SK-N-MC (cell line): ENCODE results near the gene RHBG.

Experiments
- DNase-seq: peaks from one replicate; pipeline ENCODE4 v3.0.0-alpha.2; 2011; ENCODE audit warnings: low read depth, low spot score
- H3K27ac ChIP-seq: fragments of 200-600 bp; sonication (generic); 2 replicates; pipeline ENCODE4 v1.5.1; 2016; ENCODE audit warnings: mixed run types
- H3K36me3 ChIP-seq: fragments of 200-600 bp; sonication (generic); 2 replicates; pipeline ENCODE4 v1.6.1; 2017; ENCODE audit warnings: antibody characterized with exemption, low read length, mixed read lengths; ENCODE audit not compliant: insufficient read depth
- H3K4me3 ChIP-seq: fragments of 200-600 bp; sonication (generic); 2 replicates; pipeline ENCODE4 v1.5.1; 2016
- H3K9ac ChIP-seq: fragments of 200-600 bp; sonication (generic); 2 replicates; pipeline ENCODE4 v1.8.0; 2017; ENCODE audit warnings: mixed run types, mixed read lengths; ENCODE audit not compliant: insufficient read length
- H3K9me3 ChIP-seq: fragments of 200-600 bp; sonication (generic); 2 replicates; pipeline ENCODE4 v1.6.1; 2017; ENCODE audit warnings: low read depth, mild to moderate bottlenecking, antibody characterized with exemption, low read length, moderate library complexity, mixed read lengths
- EZH2 ChIP-seq: fragments of 200-600 bp; sonication (generic); IDR thresholded peaks from one replicate; pipeline ENCODE4 v1.6.1; 2017; ENCODE audit warnings: antibody characterized with exemption
- FOXP2 ChIP-seq: optimal IDR thresholded peaks from 2 replicates; pipeline ENCODE3; 2011; ENCODE audit warnings: mild to moderate bottlenecking, moderate library complexity; ENCODE audit not compliant: insufficient read depth; ENCODE audit errors: extremely low read length, control extremely low read depth
- POLR2AphosphoS5 ChIP-seq: IDR thresholded peaks from 2 replicates; pipeline ENCODE4 v1.6.1; 2012; ENCODE audit warnings: mild to moderate bottlenecking, low read depth, low read length, borderline replicate concordance

RHBG gene

GRCh38 chr1:156356875-156357534, 12.0 kb upstream of the RHBG start:
- no peak overlapping the region for H3K27ac ChIP-seq
- TF ChIP-seq FOXP2 (no peak), EZH2 (no peak), POLR2AphosphoS5 (no peak)
- no peaks in the 10 kb centered on the region for H3K36me3 ChIP-seq
- H3K4me3 ChIP-seq = peak overlapping the region; percentile 50
- no peak for DNase-seq
- no peak overlapping the region for H3K9ac ChIP-seq
- no peaks in the 10 kb centered on the region for H3K9me3 ChIP-seq

GRCh38 chr1:156357977-156358376, 11.0 kb upstream of the RHBG start:
- TF ChIP-seq FOXP2 (no peak), POLR2AphosphoS5 (no peak), EZH2 (no peak)
- H3K4me3 ChIP-seq = no peak overlapping the region
- H3K36me3 ChIP-seq = no peaks in the 10 kb centered on the region
- DNase-seq = no peak
- H3K9me3 ChIP-seq = no peaks in the 10 kb centered on the region
- H3K9ac ChIP-seq = no peak overlapping the region
- H3K27ac ChIP-seq = no peak overlapping the region

GRCh38 chr1:156358641-156359040, 10.4 kb upstream of the RHBG start:
- H3K9me3 ChIP-seq = no peaks in the 10 kb centered on the region
- H3K27ac ChIP-seq = no peak overlapping the region
- no peak overlapping the region for H3K4me3 ChIP-seq
- no peak overlapping the region for H3K9ac ChIP-seq
- DNase-seq = no peak
- H3K36me3 ChIP-seq = no peaks in the 10 kb centered on the region
- TF ChIP-seq POLR2AphosphoS5 = no peak
- no peak for TF ChIP-seq EZH2
- TF ChIP-seq FOXP2 = no peak

GRCh38 chr1:156359249-156359648, 9.8 kb upstream of the RHBG start:
- TF ChIP-seq FOXP2 = no peak
- TF ChIP-seq POLR2AphosphoS5 = no peak
- H3K36me3 ChIP-seq = no peaks in the 10 kb centered on the region
- no peak for DNase-seq
- H3K4me3 ChIP-seq = no peak overlapping the region
- no peaks in the 10 kb centered on the region for H3K9me3 ChIP-seq
- no peak overlapping the region for H3K9ac ChIP-seq
- no peak overlapping the region for H3K27ac ChIP-seq

- H3K36me3 ChIP-seq = no peaks in the 10 kb centered on the region
- no peak overlapping the region for H3K27ac ChIP-seq
- no peak overlapping the region for H3K9ac ChIP-seq
- TF ChIP-seq POLR2AphosphoS5 (no peak), EZH2 (no peak), FOXP2 (no peak)
- no peak for DNase-seq
- no peak overlapping the region for H3K4me3 ChIP-seq
- H3K9me3 ChIP-seq = no peaks in the 10 kb centered on the region
These were observed 9.0 kb upstream of the RHBG start for GRCh38 chr1:156359973-156360372.

- Histone ChIP-seq H3K4me3 (no peak overlapping the region), H3K36me3 (no peaks in the 10 kb centered on the region), H3K9ac (no peak overlapping the region), H3K27ac (no peak overlapping the region), H3K9me3 (no peaks in the 10 kb centered on the region)
- no peak for TF ChIP-seq POLR2AphosphoS5
- no peak for TF ChIP-seq EZH2
- no peak for TF ChIP-seq FOXP2
- no peak for DNase-seq
These were observed 8.5 kb upstream of the RHBG start for GRCh38 chr1:156360534-156360933.

- Histone ChIP-seq H3K9me3 (no peaks in the 10 kb centered on the region), H3K9ac (no peak overlapping the region), H3K4me3 (no peak overlapping the region), H3K36me3 (no peaks in the 10 kb centered on the region), H3K27ac (no peak overlapping the region)
- TF ChIP-seq EZH2 (no peak), FOXP2 (no peak), POLR2AphosphoS5 (no peak)
- no peak for DNase-seq
These were observed 3.3 kb upstream of the RHBG start for GRCh38 chr1:156365754-156366153.

- TF ChIP-seq FOXP2 (no peak), POLR2AphosphoS5 (no peak), EZH2 (no peak)
- DNase-seq = no peak
- no peak overlapping the region for H3K9ac ChIP-seq
- no peak overlapping the region for H3K27ac ChIP-seq
- no peaks in the 10 kb centered on the region for H3K36me3 ChIP-seq
- no peak overlapping the region for H3K4me3 ChIP-seq
- H3K9me3 ChIP-seq = no peaks in the 10 kb centered on the region
These were observed 2.4 kb upstream of the RHBG start for GRCh38 chr1:156366378-156367166.
